Mammary microvascular endothelial cell (primary cell): ENCODE data around the gene NDRG4. TPM values are rescaled to one million over a fixed set of nuclear protein-coding genes. Genes with fewer than 3 reads are reported as not detected.

Source experiments
- total RNA-seq: library from RNA; depleted of rRNA; stranded (reverse); fragments of >200 nt; gene quantifications from 2 replicates; pipeline ENCODE4 v1.2.3, GENCODE V29; 2015

NDRG4 gene, protein sequence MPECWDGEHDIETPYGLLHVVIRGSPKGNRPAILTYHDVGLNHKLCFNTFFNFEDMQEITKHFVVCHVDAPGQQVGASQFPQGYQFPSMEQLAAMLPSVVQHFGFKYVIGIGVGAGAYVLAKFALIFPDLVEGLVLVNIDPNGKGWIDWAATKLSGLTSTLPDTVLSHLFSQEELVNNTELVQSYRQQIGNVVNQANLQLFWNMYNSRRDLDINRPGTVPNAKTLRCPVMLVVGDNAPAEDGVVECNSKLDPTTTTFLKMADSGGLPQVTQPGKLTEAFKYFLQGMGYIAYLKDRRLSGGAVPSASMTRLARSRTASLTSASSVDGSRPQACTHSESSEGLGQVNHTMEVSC
- 29.7 and 30.4 TPM in 2 replicates for total RNA-seq

DNA sequence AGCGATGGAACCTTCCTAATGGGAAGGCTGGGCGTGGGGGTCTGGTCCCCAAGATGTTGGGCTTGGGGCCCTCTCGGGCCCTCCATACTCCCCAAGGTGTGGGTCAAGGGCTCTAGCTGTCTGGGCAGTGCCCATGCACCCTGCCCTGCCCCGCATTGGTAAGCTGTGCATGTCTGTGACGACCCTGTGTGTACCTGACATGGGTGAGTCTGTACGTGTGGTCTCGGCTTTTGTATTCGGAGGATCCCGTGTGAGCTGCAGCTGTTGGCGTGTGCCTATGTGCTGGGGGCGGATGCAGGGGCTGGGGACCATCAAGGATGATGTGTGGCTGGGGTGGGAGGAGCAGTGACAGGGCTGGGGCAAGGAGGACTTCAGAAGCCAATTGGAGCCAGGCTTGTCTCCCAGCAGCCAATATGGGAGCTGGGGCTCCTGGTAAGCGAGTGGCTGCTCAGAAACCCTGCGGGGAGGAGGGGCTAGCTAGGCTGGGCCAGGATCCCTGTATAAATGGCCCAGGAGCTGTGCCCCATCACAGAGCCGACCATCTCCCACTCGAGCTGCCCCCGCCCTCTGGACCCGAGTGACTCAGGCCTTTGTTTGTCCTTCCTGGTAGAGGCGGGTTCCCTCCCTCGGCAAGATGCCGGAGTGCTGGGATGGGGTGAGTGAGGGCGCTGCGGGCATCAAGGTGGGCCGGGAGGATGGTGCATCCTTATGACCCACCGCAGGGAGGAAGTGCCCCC lies at the start of gene NDRG4:
Gene NDRG4 (plus strand): TSS at position 529 of the 737 bp plus-strand sequence. CDS start 106 bp downstream, at position 635.

DNA sequence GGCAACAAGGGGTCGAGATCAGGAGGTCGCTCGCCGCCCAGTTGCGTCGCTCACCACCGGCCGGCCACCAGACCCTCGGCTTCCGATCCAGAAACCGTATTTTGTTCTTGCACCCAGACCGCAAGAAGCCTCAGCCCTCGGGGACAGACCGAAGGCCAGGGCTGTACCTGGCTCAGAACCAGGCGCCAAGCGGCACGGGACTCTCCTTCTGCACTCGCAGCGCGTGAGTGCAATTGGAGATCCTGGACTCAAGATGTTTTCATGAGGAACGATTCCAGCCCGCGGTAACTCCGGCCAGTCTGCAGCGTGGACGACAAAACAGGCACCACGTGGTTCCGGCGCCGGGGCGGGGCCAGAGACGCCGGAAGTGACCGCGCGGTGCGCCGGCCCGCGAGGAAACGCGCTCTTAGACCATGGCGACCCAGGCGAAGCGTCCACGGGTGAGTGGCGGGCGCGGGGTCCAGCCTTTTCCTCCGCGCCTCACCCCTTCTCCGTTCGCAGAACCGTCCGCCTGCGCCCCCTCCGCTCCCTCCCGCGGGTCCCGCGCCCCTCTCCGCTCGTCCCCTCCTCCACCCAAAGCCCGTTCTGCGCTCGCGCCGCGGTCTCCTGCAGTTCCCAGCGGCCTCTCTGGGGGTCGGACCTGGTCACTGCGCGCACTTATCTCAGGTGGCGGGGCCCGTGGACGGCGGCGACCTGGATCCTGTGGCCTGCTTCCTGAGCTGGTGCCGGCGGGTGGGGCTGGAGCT lies 15.4 kb downstream of the NDRG4 start, which contains the start of gene SETD6:
Gene SETD6 (plus strand): TSS at position 393 of the 746 bp plus-strand sequence. CDS start 21 bp downstream, at position 414.

Other genes with a start within 250 kb of the NDRG4 start
- not detected in 2 replicates for gene PRSS54, start 205.1 kb upstream of the NDRG4 start, total RNA-seq
- gene GINS3, start 107.7 kb upstream of the NDRG4 start, total RNA-seq = 13.9 and 17.9 TPM in 2 replicates
- 7.3 and 7.5 TPM in 2 replicates for gene SETD6, start 15.4 kb downstream of the NDRG4 start, total RNA-seq
- gene CNOT1, start 129.7 kb downstream of the NDRG4 start, total RNA-seq = 78.2 and 82.1 TPM in 2 replicates
- 16.8 and 24.5 TPM in 2 replicates for gene SLC38A7, start 184.6 kb downstream of the NDRG4 start, total RNA-seq
- 107 and 110 TPM in 2 replicates for gene GOT2, start 234.2 kb downstream of the NDRG4 start, total RNA-seq